ENCODE results near the gene PRKCE. TPM values are rescaled to one million over a fixed set of nuclear protein-coding genes. Genes with fewer than 3 reads are reported as not detected.
A peak's percentile ranks its signal among the peaks of the same experiment; 100 is the strongest.

The PRKCE gene
- total and polyA plus RNA-seq, 2 experiments from 2014 or later = 13.2 to 19.2 TPM

DNA sequence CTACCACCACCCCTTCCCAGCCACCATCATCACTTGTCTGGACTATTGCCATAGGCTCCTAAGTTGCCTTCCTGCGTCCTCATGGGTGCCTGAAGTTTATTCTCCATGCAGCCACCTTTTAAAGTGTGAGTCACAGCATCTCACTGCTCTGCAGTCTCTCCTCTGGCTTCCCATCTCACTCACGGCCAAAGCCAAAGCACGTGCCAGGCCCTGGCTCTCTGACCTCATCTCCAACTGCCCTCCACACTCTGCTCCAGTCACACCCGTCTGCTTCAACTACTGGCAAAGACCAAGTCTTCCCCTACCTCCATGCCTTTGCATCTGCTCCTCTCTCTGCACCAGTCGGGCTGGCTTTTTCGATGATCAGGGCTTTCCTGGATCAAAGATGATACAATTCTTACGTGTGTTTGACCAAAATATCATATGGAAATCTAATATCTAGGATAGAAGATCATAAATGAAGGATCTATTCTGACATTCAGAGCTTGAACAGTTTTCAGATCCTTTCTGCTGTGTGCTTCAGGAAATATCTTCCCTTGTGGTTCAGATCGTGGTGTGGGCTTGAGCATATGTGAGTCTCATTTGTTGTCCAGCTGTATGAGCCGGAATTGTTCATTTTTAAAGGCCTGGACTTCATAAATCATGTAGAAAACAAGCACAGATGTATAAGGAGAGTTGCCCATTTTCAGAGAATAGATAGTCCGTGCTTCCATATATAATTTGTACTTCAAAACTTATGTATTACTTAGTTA, 175.6 kb downstream of the PRKCE start:
- no peaks in the 10 kb centered on the region for H3K27me3 ChIP-seq
- H3K4me1 ChIP-seq (ENCODE audit: low read depth) = no peaks in the 10 kb centered on the region
- TF ChIP-seq, protein P1, sequence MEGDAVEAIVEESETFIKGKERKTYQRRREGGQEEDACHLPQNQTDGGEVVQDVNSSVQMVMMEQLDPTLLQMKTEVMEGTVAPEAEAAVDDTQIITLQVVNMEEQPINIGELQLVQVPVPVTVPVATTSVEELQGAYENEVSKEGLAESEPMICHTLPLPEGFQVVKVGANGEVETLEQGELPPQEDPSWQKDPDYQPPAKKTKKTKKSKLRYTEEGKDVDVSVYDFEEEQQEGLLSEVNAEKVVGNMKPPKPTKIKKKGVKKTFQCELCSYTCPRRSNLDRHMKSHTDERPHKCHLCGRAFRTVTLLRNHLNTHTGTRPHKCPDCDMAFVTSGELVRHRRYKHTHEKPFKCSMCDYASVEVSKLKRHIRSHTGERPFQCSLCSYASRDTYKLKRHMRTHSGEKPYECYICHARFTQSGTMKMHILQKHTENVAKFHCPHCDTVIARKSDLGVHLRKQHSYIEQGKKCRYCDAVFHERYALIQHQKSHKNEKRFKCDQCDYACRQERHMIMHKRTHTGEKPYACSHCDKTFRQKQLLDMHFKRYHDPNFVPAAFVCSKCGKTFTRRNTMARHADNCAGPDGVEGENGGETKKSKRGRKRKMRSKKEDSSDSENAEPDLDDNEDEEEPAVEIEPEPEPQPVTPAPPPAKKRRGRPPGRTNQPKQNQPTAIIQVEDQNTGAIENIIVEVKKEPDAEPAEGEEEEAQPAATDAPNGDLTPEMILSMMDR (IDR thresholded peaks at IDR 0.05; ENCODE audit: low read depth, low read length) = no peak
- H3K36me3 ChIP-seq = no peaks in the 10 kb centered on the region
- peak in 1 of 2 donors; percentile 75 for DNase-seq (ENCODE audit: low read depth in 1 of 2, low spot score in 1 of 2)
- H3K9me3 ChIP-seq (ENCODE audit: low read depth) = no peaks in the 10 kb centered on the region
- no peak overlapping the region for H3K27ac ChIP-seq
- H3K4me3 ChIP-seq = no peak overlapping the region

DNA sequence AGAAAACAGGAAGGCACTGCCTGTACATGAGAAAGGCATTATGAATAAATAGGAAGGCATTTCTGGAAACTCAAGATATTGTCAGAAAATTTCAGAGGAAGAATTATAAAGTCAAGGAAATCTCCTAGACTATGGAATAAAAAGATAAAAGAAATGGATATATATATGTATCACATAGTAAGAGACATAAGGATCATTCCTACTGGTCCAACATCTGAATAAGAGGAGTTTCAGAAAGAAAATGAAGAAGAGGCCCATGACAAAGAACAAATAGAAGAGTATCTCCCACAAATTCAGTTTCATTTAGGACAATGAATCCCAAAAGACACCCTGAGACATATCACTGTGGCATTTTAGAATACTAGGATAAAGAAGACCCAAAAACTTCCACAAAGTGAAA, 178.8 kb downstream of the PRKCE start:
- TF ChIP-seq, protein P1 (IDR thresholded peaks at IDR 0.05; ENCODE audit: low read depth, low read length) = no peak
- no peak for DNase-seq (ENCODE audit: low read depth in 1 of 2, low spot score in 1 of 2)
- Histone ChIP-seq H3K27me3 (no peaks in the 10 kb centered on the region), H3K4me1 (ENCODE audit: low read depth) (peaks cover 7% of the 10 kb centered on the region), H3K27ac (no peak overlapping the region), H3K9me3 (ENCODE audit: low read depth) (no peaks in the 10 kb centered on the region), H3K4me3 (no peak overlapping the region), H3K36me3 (no peaks in the 10 kb centered on the region)

- Histone ChIP-seq H3K36me3 (no peaks in the 10 kb centered on the region), H3K4me3 (no peak overlapping the region), H3K27me3 (no peaks in the 10 kb centered on the region), H3K27ac (no peak overlapping the region), H3K9me3 (ENCODE audit: low read depth) (no peaks in the 10 kb centered on the region), H3K4me1 (ENCODE audit: low read depth) (peaks cover 7% of the 10 kb centered on the region)
- DNase-seq (ENCODE audit: low read depth in 1 of 2, low spot score in 1 of 2) = no peak
- TF ChIP-seq, protein P1 (IDR thresholded peaks at IDR 0.05; ENCODE audit: low read depth, low read length) = no peak
Measured at GRCh38 chr2:45833301-45833967, 182.0 kb downstream of the PRKCE start.

GRCh38 chr2:45833968-45834344, 182.5 kb downstream of the PRKCE start:
- H3K4me3 ChIP-seq = no peak overlapping the region
- H3K36me3 ChIP-seq = no peaks in the 10 kb centered on the region
- no peaks in the 10 kb centered on the region for H3K27me3 ChIP-seq
- DNase-seq (ENCODE audit: low read depth in 1 of 2, low spot score in 1 of 2) = no peak
- H3K4me1 ChIP-seq (ENCODE audit: low read depth) = peaks cover 7% of the 10 kb centered on the region
- no peak overlapping the region for H3K27ac ChIP-seq
- no peaks in the 10 kb centered on the region for H3K9me3 ChIP-seq (ENCODE audit: low read depth)
- TF ChIP-seq, protein P1 (IDR thresholded peaks at IDR 0.05; ENCODE audit: low read depth, low read length) = no peak

DNA sequence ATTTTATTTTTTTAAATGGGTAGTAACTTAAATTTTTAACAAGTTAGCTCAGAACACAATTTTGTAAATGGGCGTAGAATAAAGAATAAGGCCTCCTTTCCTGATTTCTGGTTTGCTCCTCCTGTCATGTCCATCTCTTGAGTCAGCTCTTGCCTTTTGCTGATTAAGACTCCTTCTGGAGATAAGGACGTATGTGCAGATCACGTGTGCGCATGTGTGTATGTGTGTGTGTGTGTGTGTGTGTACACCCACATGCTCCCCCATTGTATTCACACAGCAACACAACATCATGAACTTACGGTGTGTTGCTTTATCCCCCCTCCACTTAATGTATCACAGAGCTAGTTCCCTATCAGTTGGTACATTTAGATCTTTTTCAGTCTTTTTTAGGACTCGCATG, 182.9 kb downstream of the PRKCE start:
- TF ChIP-seq, protein P1 (IDR thresholded peaks at IDR 0.05; ENCODE audit: low read depth, low read length) = no peak
- Histone ChIP-seq H3K36me3 (no peaks in the 10 kb centered on the region), H3K27ac (no peak overlapping the region), H3K9me3 (ENCODE audit: low read depth) (no peaks in the 10 kb centered on the region), H3K27me3 (no peaks in the 10 kb centered on the region), H3K4me3 (no peak overlapping the region), H3K4me1 (ENCODE audit: low read depth) (peaks cover 7% of the 10 kb centered on the region)
- DNase-seq (ENCODE audit: low read depth in 1 of 2, low spot score in 1 of 2) = no peak
